SJCRH30 (cell line): ENCODE measurements around the gene C17orf67. TPM values are rescaled to one million over a fixed set of nuclear protein-coding genes. Genes with fewer than 3 reads are reported as not detected.
"Not testable (repeated sequence)": the region's sequence is repeated elsewhere in the genome, so short reads cannot be mapped to it uniquely, and the experiment has no call there.

ENCODE experiments used
- DNase-seq, 2 experiments: peaks; one replicate each; pipeline ENCODE4 v3.0.0-alpha.2; 2015 to 2020
- H3K27ac ChIP-seq: fragments of 250-450 bp; sonication (Bioruptor Pico); 2 replicates; pipeline ENCODE4 v1.5.1; 2020; ENCODE audit warnings: mild to moderate bottlenecking, moderate library complexity
- H3K27me3 ChIP-seq: fragments of 250-450 bp; sonication (Bioruptor Pico); 2 replicates; pipeline ENCODE4 v1.5.1; 2020; ENCODE audit warnings: mild to moderate bottlenecking, moderate library complexity
- H3K36me3 ChIP-seq: fragments of 250-450 bp; sonication (Bioruptor Pico); 2 replicates; pipeline ENCODE4 v1.5.1; 2020; ENCODE audit warnings: mild to moderate bottlenecking, moderate library complexity
- H3K4me1 ChIP-seq: fragments of 250-450 bp; sonication (Bioruptor Pico); 2 replicates; pipeline ENCODE4 v1.5.1; 2020; ENCODE audit warnings: mild to moderate bottlenecking, moderate library complexity
- H3K4me3 ChIP-seq: fragments of 250-450 bp; sonication (Bioruptor Pico); 2 replicates; pipeline ENCODE4 v1.5.1; 2020; ENCODE audit warnings: mild to moderate bottlenecking, moderate library complexity
- H3K9me3 ChIP-seq: fragments of 250-450 bp; sonication (Bioruptor Pico); replicated peaks from 2 replicates; pipeline ENCODE4 v1.5.1; 2020; ENCODE audit warnings: mild to moderate bottlenecking, moderate library complexity
- total RNA-seq: library from RNA; depleted of rRNA; stranded (reverse); fragments of >200 nt; shearing (Covaris generic); gene quantifications from 2 replicates; pipeline ENCODE4 v1.2.3, GENCODE V29; 2014

Gene C17orf67
- total RNA-seq, 1 experiment from 2014 or later, result 1.5 TPM

DNA sequence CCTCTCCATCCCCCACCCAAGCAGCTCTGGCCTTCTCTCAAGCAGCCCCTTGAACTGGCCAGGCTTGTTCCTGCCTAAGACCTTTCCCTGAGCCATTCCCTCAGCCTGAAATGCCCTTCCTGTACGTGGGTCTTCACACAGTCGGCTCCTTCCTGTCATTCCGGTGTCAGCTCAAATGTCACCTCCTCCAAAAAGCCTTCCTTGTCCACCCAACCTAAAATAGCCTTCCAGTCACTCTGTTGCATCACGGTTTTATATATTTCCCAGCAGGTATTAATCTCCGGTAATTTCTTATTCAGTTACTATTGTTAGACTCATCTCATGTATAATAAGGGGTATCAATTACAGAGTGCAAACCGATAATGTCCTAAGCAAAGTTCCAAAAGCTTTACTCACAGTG, 51.8 kb downstream of the C17orf67 start:
- H3K9me3 ChIP-seq, result no peaks in the 10 kb centered on the region
- H3K4me1 ChIP-seq, result no peaks in the 10 kb centered on the region
- H3K27me3 ChIP-seq, result no peaks in the 10 kb centered on the region; the same call in 1 of the 2 replicates
- no peak overlapping the region for H3K27ac ChIP-seq
- H3K4me3 ChIP-seq, result no peak overlapping the region
- H3K36me3 ChIP-seq, result no peaks in the 10 kb centered on the region
- DNase-seq, result no peak

DNA sequence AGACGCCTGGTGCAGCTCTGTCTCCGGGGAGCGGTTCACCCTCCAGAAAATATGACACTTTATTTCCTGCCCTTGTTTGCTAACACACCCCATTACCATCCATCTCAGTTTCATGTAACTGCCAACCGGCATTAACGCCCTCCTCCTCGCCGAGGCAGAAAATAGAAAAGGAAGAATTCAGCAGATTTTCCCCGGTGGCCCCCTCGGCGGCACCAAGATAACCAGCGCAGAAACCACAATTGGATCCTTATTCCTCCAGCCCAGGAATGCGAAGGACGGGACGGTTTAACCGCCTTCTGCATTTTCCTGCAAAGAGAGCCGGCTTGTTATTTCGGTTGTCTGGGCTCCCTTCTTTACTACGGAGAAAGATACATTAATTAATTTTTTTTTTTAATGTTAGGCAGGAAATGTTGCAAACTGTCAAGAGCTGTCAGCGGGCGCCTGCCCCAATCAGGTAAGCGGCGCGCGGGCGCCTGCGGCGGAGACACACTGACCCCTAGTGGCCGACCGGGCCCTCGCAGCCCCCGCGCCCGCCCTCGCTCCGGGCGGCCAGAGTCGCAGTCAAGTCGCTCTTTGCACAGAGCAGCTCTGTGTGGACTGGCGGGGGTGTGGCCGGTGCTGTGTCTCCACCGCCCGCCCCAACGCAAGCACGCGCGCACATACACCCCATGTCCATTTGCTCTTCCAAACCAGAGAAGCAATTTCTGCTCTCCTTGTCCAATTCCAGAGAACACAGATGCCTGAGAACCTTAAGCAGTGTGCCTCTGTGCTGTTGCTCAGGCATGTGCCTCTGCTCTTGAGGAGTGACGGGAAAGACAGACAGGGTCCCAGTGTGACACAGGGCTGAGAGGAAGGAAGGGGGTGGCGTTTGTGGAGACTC, 53.6 kb downstream of the C17orf67 start:
- H3K4me1 ChIP-seq, result no peaks in the 10 kb centered on the region
- H3K27ac ChIP-seq, result no peak overlapping the region
- no peaks in the 10 kb centered on the region for H3K36me3 ChIP-seq
- peak; percentile 54 to 71 for DNase-seq
- H3K9me3 ChIP-seq, result no peaks in the 10 kb centered on the region
- H3K27me3 ChIP-seq, result no peaks in the 10 kb centered on the region; the same call in 1 of the 2 replicates
- peak overlapping the region; percentile 41 for H3K4me3 ChIP-seq

DNA sequence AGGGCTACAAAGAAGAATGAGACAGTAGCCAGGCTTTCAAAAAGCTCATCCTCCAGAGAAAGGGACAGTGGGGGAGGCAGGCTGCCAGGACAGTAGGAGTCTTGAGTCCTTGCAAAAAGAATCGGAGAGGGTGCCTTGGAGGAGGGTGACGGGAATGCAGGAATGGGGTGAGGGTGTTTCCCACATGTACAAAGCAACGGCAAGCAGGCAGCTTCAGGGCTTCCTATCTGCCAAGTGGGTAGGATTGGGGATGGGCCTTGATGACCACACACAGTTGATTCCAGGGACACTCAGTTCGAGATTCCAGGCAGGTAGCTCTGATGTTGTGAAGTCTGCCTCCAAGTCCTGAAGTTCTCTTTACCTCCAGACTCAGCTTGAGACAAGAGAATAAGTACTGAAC, 54.4 kb downstream of the C17orf67 start:
- Histone ChIP-seq H3K27ac (no peak overlapping the region), H3K9me3 (no peaks in the 10 kb centered on the region), H3K4me1 (no peaks in the 10 kb centered on the region), H3K27me3 (no peaks in the 10 kb centered on the region; the same call in 1 of the 2 replicates), H3K4me3 (no peak overlapping the region), H3K36me3 (no peaks in the 10 kb centered on the region)
- no peak for DNase-seq

DNA sequence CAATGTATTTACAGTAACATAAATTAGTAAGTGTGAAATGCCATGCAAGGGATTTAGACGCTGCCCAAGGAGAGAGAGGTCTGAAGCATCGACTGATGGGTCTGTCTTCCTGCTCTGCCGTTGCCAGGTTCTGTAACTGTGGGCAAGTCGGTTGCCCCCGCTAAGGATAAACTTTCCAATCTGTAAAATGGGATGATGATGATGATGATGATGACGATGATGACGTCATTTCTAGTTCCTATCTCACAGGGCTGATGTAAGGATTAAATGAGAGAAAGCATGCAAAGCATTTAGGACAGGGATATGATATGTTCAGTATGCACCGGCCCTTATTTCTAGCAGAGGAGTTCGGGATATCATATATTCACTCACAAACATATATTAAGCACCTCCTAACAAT, 54.8 kb downstream of the C17orf67 start:
- H3K4me1 ChIP-seq, result no peaks in the 10 kb centered on the region
- DNase-seq, result no peak
- H3K27me3 ChIP-seq, result no peaks in the 10 kb centered on the region; the same call in 1 of the 2 replicates
- H3K4me3 ChIP-seq, result no peak overlapping the region
- no peaks in the 10 kb centered on the region for H3K36me3 ChIP-seq
- H3K27ac ChIP-seq, result no peak overlapping the region
- H3K9me3 ChIP-seq, result no peaks in the 10 kb centered on the region

DNA sequence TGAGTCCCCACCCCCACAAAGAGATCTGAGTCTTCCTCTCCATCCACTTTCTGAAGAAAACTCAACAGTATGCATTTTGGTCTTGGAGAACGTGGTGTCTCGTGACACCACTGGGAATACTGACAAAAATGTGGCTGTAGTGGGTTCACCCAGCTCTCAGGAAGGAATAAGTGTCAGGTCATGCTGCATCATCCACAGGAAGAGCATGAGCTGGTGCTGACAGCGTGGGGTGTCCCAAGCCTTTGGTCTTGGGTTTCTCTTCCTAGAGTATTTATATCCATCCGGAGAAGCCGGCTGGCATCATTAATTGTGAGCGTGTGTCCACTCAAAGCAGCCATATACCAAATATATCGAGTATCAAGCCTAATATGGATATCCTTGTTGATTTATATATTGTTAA, 55.9 kb downstream of the C17orf67 start:
- H3K27me3 ChIP-seq, result no peaks in the 10 kb centered on the region; the same call in 1 of the 2 replicates
- H3K4me1 ChIP-seq, result no peaks in the 10 kb centered on the region
- H3K27ac ChIP-seq, result no peak overlapping the region
- no peak overlapping the region for H3K4me3 ChIP-seq
- DNase-seq, result no peak
- no peaks in the 10 kb centered on the region for H3K36me3 ChIP-seq
- no peaks in the 10 kb centered on the region for H3K9me3 ChIP-seq

DNA sequence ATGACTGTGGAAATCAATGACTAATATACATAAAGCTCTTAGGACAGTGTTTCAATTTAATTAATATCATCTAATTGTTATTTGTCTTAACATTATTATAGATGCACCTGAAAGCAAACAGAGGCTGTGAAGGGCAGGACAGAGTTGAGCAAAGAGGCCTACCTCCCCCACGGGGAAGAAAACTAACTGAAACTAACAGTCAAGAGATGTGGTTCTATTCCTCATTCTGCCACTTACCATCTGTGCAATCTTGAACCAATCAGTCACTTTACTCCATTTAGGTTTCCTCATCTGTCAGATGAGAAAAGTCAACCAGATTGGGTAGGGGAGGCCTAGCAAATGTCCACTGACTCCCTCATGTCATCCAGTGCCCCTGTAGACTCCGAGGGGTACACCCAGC, 59.1 kb downstream of the C17orf67 start:
- DNase-seq, result no peak
- H3K36me3 ChIP-seq, result no peaks in the 10 kb centered on the region
- no peaks in the 10 kb centered on the region for H3K4me1 ChIP-seq
- no peaks in the 10 kb centered on the region; the same call in 1 of the 2 replicates for H3K27me3 ChIP-seq
- H3K9me3 ChIP-seq, result no peaks in the 10 kb centered on the region
- H3K27ac ChIP-seq, result no peak overlapping the region
- H3K4me3 ChIP-seq, result no peak overlapping the region

DNA sequence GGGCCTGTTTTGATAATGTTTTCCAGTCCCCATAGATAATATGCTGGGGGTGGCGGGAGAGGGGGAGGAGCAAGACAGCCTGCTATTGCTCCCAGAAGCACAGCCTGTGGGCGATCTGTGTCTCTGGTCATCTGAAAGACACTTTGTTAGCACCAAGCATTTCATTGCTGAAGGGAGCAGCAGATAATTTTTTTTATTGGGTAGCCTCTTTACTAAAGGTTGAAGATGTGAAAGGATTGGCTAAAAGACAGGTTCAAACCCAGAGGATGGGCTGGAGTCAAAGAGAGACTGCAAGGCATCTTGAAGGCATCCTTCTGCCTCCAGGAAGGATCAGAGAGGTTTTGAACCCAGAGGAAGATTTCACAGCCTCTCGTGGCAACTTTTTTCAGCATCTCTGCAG, 60.6 kb downstream of the C17orf67 start:
- H3K27me3 ChIP-seq, result no peaks in the 10 kb centered on the region
- no peak overlapping the region for H3K4me3 ChIP-seq
- H3K4me1 ChIP-seq, result no peaks in the 10 kb centered on the region
- H3K9me3 ChIP-seq, result no peaks in the 10 kb centered on the region
- H3K36me3 ChIP-seq, result no peaks in the 10 kb centered on the region
- DNase-seq, result no peak
- no peak overlapping the region for H3K27ac ChIP-seq

DNA sequence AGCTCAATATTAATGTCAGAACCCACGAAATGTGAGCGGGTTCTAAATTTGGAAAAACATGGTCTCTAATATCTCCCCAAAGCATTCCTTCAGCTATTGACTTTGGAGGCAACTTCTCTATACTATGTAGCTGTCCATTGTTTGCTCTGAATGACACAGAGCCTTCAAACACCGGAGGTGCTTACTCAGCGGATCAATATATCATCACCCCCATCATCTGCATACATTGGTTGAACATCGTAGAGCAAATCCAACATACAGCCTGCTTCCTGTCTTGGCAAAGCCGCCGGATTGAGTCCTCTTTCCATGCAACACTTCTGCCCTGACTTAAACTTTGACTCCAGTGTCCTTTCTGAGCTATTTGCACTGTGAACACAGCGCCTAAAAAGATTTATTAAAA, 61.3 kb downstream of the C17orf67 start:
- H3K4me1 ChIP-seq, result no peaks in the 10 kb centered on the region
- no peak overlapping the region for H3K4me3 ChIP-seq
- H3K9me3 ChIP-seq, result no peaks in the 10 kb centered on the region
- H3K27me3 ChIP-seq, result no peaks in the 10 kb centered on the region
- DNase-seq, result no peak
- H3K27ac ChIP-seq, result no peak overlapping the region
- no peaks in the 10 kb centered on the region for H3K36me3 ChIP-seq

DNA sequence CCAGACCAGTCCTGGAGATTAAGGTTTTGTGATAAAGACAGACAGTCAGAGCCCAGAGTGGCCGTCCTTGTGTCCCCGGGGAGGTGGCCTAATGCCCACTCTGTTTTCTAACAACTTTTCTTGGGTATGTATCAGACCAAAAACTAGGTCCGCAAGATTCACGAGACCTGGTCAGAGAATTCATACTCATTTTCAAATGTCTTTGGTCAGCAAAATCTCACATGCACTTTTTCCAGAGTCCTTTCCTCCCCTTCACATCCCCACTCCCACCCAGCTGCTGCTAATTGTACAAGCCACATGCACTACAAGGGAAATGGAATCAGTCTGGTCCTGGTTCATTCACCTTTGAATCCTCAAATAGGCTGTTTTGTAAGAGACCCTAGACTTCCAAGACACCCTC, 61.7 kb downstream of the C17orf67 start:
- no peaks in the 10 kb centered on the region for H3K4me1 ChIP-seq
- no peaks in the 10 kb centered on the region for H3K36me3 ChIP-seq
- H3K27ac ChIP-seq, result no peak overlapping the region
- no peak overlapping the region for H3K4me3 ChIP-seq
- no peaks in the 10 kb centered on the region for H3K9me3 ChIP-seq
- H3K27me3 ChIP-seq, result no peaks in the 10 kb centered on the region
- no peak for DNase-seq

DNA sequence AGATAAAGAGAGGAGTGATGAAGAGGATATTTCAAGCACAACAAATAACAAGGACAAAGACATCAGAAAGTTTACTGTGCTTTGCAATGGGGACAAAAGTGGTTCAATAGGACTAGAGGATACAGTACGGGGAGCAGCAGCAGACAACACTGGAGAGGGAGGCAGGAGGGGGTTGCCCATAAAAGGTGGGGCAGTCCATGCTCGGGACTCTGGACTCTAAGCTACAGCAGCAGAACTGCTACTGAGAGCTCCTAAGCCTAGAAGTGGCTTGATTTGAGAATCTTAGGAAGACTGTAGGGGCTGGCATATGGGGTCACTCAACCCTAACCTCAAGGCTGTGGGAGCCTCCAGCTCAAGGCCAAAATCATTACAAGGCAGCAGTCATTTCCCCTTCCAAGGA, 62.2 kb downstream of the C17orf67 start:
- H3K27ac ChIP-seq, result no peak overlapping the region
- no peaks in the 10 kb centered on the region for H3K4me1 ChIP-seq
- H3K27me3 ChIP-seq, result no peaks in the 10 kb centered on the region
- no peak overlapping the region for H3K4me3 ChIP-seq
- no peaks in the 10 kb centered on the region for H3K9me3 ChIP-seq
- H3K36me3 ChIP-seq, result no peaks in the 10 kb centered on the region
- no peak for DNase-seq

DNA sequence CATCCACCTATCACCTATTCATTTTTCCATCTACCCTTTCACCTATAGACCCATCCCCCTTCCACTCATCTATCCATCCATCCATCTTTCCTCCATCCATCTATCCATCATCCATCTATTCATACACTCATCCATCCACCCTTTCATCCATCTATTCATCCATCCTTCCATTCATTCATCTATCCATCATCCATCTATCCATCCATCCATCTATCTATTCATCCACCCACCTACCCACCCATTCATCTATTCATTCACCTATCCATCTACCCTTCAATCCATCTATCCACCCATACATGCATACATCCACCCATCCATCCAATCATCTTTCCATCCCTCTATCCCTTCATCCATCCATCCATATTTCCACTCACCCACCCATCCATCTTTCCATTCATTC, 63.3 kb downstream of the C17orf67 start:
- no peaks in the 10 kb centered on the region for H3K9me3 ChIP-seq
- no peak for DNase-seq
- no peaks in the 10 kb centered on the region for H3K36me3 ChIP-seq
- H3K4me3 ChIP-seq, result no peak overlapping the region
- no peaks in the 10 kb centered on the region for H3K27me3 ChIP-seq
- H3K4me1 ChIP-seq, result no peaks in the 10 kb centered on the region
- no peak overlapping the region for H3K27ac ChIP-seq

DNA sequence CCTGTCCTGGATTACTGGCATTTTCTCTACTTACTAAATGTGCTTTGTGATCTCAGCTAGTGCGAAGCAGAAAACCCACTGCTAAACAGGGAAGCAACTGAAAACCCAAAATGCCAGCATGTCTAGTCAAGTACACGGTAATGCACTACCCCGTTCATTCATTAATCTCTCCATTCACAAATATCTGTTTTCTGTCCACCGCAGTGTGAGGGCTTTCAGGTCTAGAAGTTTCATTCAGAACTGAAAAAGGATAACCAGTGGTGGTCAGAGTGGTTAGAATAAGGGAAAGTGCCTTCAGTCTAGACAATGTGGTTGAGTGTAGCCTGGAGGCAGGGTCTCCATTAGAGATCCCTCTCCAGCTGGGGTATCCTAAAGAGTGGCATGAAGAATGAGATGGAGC, 68.3 kb downstream of the C17orf67 start:
- H3K36me3 ChIP-seq, result no peaks in the 10 kb centered on the region
- H3K4me3 ChIP-seq, result no peak overlapping the region
- no peak overlapping the region for H3K27ac ChIP-seq
- DNase-seq, result no peak
- H3K9me3 ChIP-seq, result no peaks in the 10 kb centered on the region
- H3K27me3 ChIP-seq, result no peaks in the 10 kb centered on the region
- no peaks in the 10 kb centered on the region for H3K4me1 ChIP-seq

DNA sequence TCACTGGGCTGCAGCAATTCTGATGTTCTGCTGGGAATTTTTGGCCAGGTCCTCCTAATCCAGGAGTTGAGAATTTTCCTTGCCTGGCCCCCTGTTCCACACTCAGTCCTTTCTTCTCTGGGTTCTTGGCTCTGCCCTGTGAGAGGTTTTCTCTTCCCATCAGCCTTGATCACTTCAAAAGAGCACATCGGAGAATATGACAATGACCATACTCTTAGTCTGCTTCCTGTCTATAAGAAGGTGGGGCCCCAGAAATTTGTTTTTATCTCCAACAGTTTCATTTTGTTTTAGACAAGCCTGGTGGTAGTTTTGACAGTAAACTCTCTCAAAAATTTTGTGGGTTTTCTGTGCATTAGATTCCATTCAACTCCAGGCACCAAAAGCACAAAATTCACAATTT, 70.7 kb downstream of the C17orf67 start:
- Histone ChIP-seq H3K4me1 (no peaks in the 10 kb centered on the region), H3K36me3 (no peaks in the 10 kb centered on the region), H3K27ac (no peak overlapping the region), H3K9me3 (no peaks in the 10 kb centered on the region), H3K27me3 (no peaks in the 10 kb centered on the region), H3K4me3 (no peak overlapping the region)
- DNase-seq, result no peak

DNA sequence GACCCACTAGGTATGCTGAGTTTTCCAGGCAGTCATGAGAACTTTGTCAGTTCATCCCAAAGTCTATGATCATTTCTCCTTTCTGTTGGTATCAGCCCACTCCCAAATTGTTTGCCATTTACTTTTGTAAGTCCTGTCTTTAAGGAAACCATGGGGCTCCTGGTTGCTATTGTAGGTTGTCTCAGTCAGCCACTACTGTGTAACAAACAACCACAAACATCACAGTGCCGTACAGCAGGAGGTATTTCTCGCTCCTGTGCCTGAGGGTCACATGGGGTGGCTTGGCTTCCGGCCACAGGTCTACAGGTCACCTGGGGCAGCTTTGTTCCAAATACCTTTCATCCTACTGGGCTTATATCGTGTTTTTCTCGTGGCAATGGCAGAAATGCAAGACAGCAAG, 71.6 kb downstream of the C17orf67 start:
- no peak overlapping the region for H3K4me3 ChIP-seq
- DNase-seq, result no peak
- no peaks in the 10 kb centered on the region for H3K36me3 ChIP-seq
- H3K9me3 ChIP-seq, result no peaks in the 10 kb centered on the region
- H3K4me1 ChIP-seq, result no peaks in the 10 kb centered on the region
- no peaks in the 10 kb centered on the region for H3K27me3 ChIP-seq
- no peak overlapping the region for H3K27ac ChIP-seq

DNA sequence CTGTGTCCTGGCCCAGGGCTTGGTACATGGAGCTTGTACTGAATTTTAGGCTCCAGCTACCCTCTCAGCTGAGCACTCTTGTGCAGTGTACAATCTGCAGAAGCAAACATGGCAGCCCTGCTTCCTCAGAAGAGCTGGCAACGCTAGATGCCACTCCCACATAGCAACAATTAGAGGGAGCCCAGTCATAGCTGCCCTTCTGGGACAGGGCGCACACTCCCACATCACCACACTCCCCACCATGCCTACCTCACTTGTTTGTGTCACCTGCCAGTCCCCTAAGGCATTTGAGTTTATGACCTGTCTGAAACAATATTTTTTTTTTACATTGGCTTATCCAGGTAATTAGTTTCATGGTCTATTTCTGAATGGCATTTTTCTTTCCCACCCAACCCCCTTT, 72.3 kb downstream of the C17orf67 start:
- no peak overlapping the region for H3K27ac ChIP-seq
- H3K4me1 ChIP-seq, result no peaks in the 10 kb centered on the region
- no peaks in the 10 kb centered on the region for H3K27me3 ChIP-seq
- DNase-seq, result no peak
- H3K4me3 ChIP-seq, result no peak overlapping the region
- no peaks in the 10 kb centered on the region for H3K9me3 ChIP-seq
- no peaks in the 10 kb centered on the region for H3K36me3 ChIP-seq

DNA sequence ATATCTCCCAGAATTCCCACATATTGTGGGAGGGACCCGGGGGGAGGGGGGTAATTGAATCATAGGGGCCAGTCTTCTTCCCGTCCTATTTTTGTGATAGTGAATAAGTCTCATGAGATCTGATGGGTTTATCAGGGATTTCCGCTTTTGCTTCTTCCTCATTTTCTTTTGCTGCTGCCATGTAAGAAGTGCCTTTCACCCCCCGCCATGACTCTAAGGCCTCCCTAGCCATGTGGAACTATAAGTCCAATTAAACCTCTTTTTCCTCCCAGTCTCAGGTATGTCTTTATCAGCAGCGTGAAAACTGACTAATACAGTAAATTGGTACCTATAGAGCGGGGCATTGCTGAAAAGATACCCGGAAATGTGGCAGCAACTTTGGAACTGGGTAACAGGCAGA, 76.1 kb downstream of the C17orf67 start:
- H3K9me3 ChIP-seq, H3K27ac ChIP-seq, H3K36me3 ChIP-seq, DNase-seq, H3K4me1 ChIP-seq, H3K4me3 ChIP-seq, H3K27me3 ChIP-seq: not testable (repeated sequence)
